HG03139 (cell line): ENCODE results near the gene MTTP.

ENCODE experiments used
- ATAC-seq: cut with Tn5 transposase; IDR thresholded peaks from one replicate; pipeline ENCODE4 v1.9.1; 2021; ENCODE audit not compliant: unreplicated experiment

The MTTP gene

DNA sequence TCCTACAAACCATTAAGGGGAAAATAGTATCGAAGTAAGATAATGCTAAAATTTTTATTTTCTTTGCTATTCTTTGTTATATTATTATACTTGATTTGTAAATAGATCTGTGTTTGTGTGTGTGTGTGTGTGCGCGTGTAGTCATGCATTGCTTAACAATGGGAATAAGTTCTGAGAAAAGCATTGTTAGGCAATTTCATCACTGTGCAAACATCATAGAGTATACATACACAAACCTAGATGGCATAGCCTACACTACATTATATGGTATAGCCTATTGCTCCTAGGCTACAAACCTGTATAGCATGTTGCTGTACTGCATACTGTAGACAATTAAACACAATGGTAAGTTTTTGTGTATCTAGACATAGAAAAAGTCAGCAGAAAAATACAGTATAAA, 17.1 kb downstream of the MTTP start:
- no peak for ATAC-seq

DNA sequence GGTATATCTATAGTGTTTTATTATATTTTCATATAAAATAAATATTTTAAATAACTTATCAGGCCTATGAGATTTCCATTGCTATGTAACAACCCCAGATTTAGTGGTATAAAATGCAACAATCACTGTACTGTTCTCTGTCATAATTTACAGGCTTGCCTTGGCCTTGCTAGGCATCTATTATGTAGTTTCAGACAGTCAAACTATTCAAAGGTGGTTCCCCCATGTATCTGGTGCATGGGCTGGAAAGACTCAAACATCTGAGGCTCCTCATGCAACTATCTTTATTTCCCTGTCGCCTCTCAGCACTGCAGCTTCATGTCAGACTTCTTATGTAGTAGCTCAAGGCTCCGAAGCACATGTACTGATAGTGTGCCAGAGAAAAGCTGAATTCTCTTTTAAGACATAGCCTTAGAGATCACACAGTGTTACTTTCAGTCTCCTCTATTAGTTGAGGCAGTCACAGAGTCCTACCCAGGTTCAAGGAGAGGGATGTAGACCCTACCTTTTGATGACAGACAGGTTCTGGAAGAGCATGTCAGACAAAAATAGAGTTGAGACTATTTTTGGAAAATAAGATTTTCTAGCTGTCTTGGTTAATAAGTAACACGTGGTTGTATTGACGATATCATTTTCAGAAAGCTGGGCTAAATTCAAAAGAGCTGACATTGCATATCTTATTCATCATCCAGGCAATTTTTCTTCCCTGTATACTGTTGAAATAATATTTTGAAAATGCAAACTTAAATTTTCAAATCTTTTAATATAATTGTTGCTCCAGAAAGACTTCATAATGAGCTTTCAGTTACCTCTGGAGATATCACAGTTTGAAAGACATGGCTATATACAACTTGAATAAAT, 19.4 kb downstream of the MTTP start:
- peak; percentile 60 for ATAC-seq

DNA sequence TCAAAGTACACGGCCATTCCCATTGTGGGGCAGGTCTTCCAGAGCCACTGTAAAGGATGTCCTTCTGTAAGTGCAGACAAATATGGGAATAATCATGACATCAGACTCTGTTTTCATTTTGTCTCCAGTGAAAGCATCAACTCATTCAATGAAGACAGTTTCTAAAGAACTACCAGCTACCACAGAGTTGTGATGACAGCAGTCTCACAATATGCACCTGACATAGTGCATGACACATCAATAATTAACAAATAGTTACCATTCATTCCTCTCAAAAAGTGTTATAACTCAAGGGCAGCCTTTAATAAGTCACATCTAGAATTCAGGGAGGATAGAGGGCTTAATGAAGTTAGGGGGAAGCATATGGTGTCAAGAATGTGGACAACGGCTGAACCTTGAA, 20.2 kb downstream of the MTTP start:
- ATAC-seq = no peak

DNA sequence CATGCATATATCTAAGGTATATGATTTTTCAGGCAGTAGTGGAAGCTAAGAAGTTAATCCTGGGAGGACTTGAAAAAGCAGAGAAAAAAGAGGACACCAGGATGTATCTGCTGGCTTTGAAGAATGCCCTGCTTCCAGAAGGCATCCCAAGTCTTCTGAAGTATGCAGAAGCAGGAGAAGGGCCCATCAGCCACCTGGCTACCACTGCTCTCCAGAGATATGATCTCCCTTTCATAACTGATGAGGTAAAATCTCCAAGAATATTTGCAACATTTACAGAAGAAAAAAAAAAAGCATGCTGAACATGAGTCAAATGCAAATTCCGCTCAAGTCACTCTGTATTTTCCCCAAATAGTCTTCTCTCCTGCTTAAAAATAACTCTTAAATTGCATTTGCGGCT, 32.1 kb downstream of the MTTP start:
- no peak for ATAC-seq

DNA sequence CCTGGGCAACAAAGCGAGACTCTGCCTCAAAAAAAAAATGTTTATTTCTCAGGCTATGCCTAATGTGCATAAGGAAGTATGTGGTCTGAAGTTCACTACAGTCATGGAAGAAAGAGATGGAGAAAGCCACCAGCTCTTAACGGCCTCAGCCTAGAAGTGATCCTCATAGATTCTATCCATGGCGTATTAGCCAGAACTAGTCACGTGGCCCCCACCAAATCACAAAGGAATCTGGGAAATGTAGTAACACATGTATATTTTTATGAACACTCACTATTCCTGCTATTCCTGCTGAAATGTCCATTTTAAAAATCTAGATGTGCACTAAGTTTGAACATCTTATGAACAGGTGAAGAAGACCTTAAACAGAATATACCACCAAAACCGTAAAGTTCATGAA, 33.8 kb downstream of the MTTP start:
- ATAC-seq = no peak

DNA sequence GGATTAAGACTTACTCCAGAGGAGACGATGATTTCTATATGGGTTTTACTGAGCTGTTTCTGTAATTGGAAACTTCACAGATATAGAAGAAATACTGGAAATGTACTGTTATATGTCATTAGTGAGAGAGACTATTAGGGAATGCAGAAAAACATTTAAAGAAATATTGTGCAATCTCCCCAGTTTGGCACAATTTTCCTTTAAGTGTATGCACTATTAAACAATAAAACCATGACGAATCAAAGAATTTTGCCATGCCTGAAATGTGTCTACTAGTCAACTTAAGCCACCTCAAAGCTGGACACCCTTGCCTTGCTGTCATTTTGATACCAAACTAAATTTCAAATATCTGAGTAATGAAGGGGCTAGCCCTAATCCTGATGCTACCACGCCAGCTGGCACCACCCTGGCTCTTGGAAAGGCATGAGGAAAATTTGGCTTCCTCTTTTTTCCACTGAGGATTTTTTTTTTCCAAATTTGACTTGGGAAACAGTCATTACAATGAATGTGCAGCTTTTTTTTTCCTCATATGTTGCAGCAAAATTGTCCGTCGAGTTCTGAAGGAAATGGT, 36.1 kb downstream of the MTTP start:
- no peak for ATAC-seq

DNA sequence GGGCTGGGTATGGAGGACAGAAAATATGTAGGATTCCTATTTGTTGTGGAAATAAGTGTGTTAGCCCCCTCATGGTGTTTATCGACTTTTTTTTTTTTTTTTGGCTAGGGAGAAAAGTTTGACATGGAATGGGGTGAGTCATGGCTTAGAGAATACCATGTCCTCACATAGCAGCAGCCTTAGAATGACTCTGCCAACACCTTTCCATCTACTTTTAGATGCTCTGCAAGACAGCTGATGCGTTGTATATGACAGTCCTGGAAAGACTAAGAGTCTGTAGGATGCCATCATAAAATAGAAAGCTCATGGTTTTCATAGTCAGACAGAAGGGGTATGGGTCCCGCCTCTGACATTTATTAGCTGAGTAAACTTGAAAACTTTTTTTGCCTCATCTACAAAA, 37.7 kb downstream of the MTTP start:
- ATAC-seq = no peak

DNA sequence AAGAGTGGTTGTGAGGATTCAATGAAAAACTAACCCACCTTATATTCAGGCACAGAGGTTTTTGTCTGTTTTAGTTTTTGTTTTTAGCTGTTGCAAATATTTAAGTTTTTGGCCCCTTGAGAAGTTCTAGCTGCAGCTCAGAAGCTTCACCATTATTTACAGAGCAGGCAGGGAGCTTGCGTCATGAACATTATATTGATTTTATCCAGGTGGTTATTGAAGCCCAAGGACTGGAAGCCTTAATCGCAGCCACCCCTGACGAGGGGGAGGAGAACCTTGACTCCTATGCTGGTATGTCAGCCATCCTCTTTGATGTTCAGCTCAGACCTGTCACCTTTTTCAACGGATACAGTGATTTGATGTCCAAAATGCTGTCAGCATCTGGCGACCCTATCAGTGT, 38.1 kb downstream of the MTTP start:
- ATAC-seq = no peak

DNA sequence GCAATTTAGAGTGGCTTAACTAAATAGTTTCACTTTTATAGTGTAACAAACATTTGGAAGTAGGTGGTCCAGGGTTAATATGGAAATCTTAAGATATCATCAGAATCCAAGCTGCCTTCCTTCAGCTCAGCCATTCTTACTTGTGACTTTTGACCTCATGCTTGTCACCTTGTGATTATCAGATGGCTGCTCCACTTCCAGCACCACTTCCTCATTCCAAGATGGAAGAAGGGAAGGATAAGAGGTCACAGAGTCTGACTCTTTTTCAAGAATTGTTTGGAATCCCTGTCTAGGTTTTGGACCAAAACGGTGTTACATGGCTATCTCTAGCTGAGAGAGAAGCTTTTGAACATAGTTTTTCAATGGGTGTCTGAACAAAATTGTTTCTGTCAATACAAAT, 39.9 kb downstream of the MTTP start:
- ATAC-seq = no peak

DNA sequence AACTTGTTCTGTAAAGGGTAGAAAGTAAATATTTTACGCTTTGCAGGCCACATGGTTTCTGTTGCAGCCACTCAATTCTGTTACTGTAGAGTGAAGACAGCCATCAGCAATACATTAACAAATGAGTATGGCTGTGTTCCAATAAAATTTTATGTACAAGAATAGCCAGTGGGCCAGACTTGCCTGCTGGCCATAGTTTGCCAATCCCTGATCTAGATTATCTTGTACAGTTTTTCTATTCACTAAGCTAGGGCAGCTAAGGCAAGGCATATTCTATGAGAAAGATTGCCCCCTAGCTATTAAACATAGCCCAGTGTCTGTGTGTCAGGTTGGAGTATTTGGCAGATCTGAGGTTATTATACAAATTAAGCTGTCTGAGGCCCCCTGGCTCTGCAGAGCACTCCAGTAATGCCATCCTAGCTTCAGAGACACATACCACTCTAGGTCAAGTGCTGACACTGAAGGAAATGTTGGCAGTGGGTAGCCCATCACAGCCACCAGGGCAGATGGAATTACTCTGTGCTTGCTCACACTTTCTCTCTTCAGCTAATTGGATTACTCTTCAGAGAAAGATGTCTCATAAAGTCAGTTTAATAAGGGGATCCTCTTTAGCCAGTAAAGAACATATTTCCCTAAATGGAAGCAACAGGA, 40.7 kb downstream of the MTTP start:
- ATAC-seq = no peak

DNA sequence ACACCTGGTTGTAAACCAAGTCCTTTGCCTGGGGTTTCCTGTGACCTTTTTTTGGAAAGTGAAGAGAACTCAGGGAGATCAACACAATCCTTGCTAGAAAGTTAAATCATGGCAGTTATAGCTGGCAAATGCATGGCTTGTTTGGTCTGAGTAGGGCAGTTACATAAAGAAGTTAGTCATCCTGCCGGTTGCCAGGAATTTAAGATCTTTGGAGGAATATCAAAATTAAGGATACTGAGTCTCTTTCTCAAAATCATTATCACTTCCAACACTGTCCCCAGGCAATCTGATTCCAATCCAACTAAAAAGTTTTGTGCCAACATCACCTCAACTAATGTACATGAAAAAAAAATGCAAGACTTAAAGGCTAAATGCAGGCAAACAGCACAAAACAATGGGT, 42.8 kb downstream of the MTTP start:
- no peak for ATAC-seq

DNA sequence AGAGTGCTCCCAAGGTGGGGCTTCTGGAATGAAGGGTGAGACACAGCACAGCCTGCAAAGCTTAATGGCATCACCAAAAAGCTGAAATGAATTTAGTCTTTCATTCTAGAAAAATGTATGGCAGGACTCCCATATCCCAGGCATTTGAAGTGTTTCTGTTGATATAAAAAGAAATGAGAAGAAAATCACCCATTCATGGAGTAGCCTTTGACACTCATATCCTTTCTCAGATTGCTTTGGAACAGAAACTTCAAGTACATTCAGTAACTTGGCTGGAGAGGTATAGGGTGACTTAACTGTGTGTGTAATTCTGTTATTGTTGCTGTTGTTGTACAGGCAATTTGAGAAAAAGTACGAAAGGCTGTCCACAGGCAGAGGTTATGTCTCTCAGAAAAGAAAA, 47.7 kb downstream of the MTTP start:
- ATAC-seq = no peak

DNA sequence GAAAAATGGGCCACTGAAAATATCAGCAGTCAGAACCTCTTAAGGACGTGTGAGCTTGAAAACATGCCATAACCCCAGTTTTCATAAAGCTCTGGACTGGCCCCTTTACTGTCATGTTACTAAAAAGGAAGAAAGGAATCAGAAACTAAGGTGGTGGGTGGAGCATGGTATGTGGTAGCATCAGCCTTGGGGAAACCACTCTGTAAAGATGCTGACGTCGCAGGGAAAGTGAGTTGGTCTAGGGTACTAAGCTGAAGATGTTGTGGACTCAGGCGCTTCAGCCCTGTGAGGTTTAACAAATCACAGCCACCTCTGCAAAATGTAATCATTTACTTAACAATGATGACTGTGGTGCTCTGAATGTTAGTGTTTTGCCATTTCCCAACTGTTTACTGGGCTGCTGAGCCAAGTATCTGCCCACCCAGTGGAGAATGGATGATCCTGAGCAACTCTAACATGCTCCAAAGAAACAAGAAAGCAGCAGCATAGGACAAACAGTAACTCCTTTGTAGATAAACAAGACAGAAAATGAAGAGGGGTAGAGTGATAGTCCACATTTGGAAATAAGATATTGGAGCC, 49.6 kb downstream of the MTTP start:
- no peak for ATAC-seq

DNA sequence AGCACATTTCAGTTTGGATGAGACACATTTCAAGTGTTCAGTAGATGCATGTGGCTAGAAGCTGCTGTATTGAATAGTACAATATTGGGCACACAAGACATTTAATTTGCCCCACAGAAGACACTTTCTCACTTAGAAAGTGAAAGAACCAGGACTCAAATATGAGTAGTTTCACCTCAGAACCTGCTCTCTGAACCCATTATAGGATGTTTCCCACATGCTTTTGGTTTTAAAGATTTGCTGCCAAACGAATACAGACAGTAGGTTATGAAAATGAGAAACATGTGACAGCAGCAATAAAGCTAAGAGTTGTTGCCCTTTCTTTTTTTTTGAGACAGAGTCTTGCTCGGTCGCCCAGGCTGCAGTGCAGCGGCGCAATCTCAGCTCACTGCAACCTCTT, 50.7 kb downstream of the MTTP start:
- no peak for ATAC-seq

DNA sequence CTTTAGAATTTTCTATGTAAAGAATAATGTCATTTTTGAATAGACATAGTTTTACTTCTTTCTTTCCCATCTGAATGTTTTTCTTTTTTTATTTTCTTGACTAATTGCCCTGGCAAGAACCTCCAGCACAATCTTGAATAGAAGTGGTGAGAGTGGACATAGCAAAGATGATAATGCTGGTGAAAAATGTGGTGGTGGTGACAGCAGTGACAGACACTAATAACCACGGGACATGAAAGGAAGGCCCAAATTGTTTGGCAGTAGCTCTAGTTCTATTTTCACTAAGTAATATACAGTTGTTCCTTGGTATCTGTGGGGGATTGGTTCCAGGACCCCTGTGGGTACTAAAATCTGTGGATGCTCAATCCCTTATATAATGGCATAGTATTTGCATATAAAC, 53.4 kb downstream of the MTTP start:
- ATAC-seq = no peak

DNA sequence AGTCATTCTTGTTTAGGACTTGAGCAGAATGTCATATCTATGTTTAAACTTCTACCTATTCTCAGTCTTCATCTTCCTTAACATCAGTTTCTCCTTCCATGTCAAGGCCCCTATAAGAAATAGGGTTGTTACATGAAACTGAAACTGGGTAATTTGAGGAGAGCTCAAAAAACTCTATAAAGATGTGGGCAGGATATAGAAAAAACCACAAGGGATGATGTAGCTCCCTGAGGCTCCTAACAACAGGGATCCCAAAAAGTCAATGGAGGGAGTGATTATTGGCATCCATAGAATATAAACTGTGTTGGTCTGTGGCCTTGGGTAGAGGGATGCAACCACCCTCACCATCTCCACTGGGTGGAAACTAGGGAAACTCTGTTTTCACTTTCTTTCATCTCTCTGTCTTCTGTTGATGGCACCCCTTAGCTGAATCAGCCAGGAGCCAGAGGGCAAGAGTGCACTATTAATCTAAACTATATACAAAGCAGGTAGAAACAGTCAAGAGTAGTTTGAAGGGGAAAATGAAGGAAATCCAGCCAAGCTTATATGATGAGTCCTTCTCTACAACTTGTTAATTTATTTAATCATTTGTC, 55.4 kb downstream of the MTTP start:
- ATAC-seq = no peak

DNA sequence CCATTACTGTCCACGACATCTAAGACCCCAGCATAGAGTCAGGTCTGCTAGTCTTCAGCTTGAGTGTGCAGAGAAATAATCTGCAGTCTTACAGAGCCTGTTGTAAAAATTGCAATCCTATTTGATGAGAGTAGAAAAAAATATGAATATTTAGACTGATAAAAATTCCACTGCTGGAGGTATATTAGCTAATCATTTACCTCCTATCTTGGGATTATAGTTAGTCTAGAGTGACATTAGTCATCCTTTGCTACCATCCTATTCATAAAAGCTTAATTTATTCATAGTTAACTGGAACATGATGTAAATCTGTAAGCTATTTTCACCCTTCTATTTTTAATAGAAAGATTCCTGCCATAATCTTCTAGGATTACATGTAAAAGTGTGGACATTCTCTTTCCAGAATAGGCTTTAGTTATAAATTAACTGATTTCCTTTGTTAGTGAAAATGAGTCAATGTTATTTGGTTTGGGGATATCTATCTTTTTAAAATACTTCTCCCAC, 56.3 kb downstream of the MTTP start:
- ATAC-seq = no peak

DNA sequence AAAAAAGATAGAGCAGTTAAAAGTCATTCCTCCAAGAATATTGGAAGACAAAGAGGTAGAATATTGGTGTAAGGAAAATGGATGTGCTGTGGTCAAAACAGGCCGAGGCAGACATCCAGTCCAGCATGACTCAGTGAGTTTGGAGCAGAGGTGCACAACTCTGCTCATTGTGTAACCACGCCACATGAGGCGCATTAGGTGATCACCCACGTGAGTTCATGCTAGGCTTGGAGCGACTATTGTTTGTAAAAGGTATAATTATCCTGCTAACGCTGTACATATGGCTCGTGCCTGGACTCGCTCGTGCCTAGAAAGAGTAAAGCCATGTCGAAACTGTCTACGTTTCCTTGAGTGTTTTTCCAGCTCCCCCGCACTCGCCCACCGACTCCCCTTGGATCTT, 59.1 kb downstream of the MTTP start:
- no peak for ATAC-seq

DNA sequence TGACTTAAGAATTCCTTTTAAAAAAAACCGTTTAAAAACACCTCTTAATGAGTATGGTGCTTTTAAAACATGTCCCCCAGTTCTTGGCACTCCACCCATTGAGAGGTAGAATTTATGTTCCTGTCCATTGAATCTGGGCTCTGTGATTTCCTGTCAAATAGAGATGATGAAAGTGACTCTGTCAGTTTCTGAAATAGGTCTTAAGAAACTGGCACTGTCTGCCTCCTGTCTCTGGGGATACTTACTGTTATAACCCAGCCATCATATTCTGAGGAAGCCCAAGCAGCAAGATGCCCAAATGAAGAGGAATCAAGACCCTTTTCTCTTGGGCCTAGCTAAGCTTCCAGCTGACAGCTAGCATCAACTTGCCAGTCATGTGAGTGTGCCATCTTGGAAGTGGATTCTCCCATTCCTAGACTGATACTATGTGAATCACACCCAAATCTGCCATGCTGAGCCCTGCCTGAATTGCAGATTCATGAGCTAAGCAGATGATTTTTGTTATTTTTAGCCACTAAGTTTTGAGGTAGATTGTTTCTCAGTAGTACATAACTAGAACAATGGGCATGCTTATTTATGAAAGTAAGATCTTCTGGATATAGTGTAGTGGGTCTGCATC, 60.2 kb downstream of the MTTP start:
- ATAC-seq = no peak

DNA sequence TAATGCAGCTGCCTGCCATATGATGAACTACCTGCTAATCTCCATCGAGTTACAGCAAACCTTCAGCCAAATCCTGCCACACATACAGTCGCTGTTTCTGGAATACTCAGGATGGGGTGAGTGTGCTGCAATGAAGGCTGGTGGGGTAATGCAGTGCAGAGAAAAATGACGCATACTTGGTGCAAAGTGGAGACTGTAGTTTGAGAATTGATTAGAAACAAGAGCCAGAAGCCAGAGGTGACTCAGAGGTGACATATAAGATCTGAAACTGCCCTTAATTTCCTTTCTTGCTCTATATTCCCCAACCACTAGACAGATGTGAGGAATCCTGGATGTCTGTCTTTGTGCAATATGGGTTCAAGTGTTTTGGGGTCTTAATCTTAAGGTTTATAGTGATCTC, 61.0 kb downstream of the MTTP start:
- no peak for ATAC-seq

DNA sequence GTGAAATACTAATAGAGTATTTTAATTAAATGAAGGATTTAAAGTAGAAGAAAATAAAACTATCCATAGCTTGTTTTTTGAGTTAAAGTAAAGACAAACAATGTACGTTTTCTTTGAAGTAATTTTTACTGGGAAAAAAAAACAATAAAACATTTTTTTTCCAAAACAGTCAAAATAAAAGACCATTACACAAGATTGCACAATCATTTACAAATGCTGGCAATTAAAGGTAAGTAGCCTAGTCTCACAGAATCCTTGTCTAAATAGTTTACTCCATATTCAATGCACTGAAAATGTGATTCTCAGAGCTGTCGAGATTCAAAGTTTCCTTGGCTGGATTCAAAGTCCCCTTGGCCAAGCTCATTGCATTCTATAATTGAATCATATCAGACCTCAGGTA, 61.8 kb downstream of the MTTP start:
- ATAC-seq = no peak
